Lower lobe of right lung (tissue), 2 donors: ENCODE data around the gene DOK3. TPM values are rescaled to one million over a fixed set of nuclear protein-coding genes. Genes with fewer than 3 reads are reported as not detected.

ENCODE experiments used
- ATAC-seq, 2 donors: fragments of 200-7000 bp; cut with Tn5 transposase; one replicate each; pipeline ENCODE4 v1.9.1; 2020 to 2022; ENCODE audit warnings: mild to moderate bottlenecking in 2 of 2, moderate library complexity in 2 of 2
- DNase-seq: peaks from one replicate; pipeline ENCODE4 v3.0.0-alpha.2; 2020
- H3K27ac ChIP-seq: fragments of 200-600 bp; one replicate; pipeline ENCODE4 v1.8.0; 2022
- H3K27me3 ChIP-seq: fragments of 200-600 bp; one replicate; pipeline ENCODE4 v1.8.0; 2022; ENCODE audit warnings: low read depth
- H3K36me3 ChIP-seq: fragments of 200-600 bp; one replicate; pipeline ENCODE4 v1.8.0; 2022; ENCODE audit warnings: mild to moderate bottlenecking
- H3K4me1 ChIP-seq: fragments of 200-600 bp; one replicate; pipeline ENCODE4 v1.8.0; 2022
- H3K4me3 ChIP-seq: fragments of 200-600 bp; one replicate; pipeline ENCODE4 v1.8.0; 2022; ENCODE audit warnings: mild to moderate bottlenecking
- H3K9me3 ChIP-seq: fragments of 200-600 bp; one replicate; pipeline ENCODE4 v1.8.0; 2022
- CTCF ChIP-seq: fragments of 200-600 bp; IDR thresholded peaks from one replicate; pipeline ENCODE4 v1.8.0; 2022; ENCODE audit warnings: antibody characterized with exemption, mild to moderate bottlenecking
- intact Hi-C: fragments of 100-400 bp; cut with DNase I; formaldehyde crosslinking; loops from one replicate; pipeline ENCODE4 v1.11.0; 2022
- total RNA-seq: library from RNA; stranded (reverse); fragmentation: NEBNext Ultra II Directional; extraction: Animal tissue kit (Norgen Biotek cat#: 25700); gene quantifications from one replicate; pipeline ENCODE4 v1.2.1, GENCODE V29; 2021
- donor health status: DM: no; HTN: yes; CAD: no; lungs with severe emphysema.

The DOK3 gene
- total RNA-seq, 1 donor from 2014 or later: 76.5 TPM

GRCh38 chr5:177501874-177502678 is 7.5 kb downstream of the DOK3 start:
- Histone ChIP-seq H3K9me3 (no peaks in the 10 kb centered on the region), H3K4me1 (peaks cover 26% of the 10 kb centered on the region), H3K36me3 (peaks cover 9% of the 10 kb centered on the region), H3K4me3 (no peak overlapping the region), H3K27me3 (no peaks in the 10 kb centered on the region), H3K27ac (no peak overlapping the region)
- DNase-seq (no peak), ATAC-seq (no peak)
- intact Hi-C loops: no loop called here
- TF ChIP-seq CTCF: no peak

- TF ChIP-seq CTCF: peak; percentile 99
- Histone ChIP-seq H3K9me3 (no peaks in the 10 kb centered on the region), H3K27me3 (no peaks in the 10 kb centered on the region), H3K4me1 (peaks cover 32% of the 10 kb centered on the region), H3K4me3 (no peak overlapping the region), H3K27ac (peak overlapping the region; percentile 1), H3K36me3 (peaks cover 9% of the 10 kb centered on the region)
- DNase-seq: peak; percentile 94
- intact Hi-C loops: no loop called here
- ATAC-seq: peak; percentile 47 to 55
Measured at GRCh38 chr5:177500685-177501522, 8.7 kb downstream of the DOK3 start.

GRCh38 chr5:177499842-177500241 is 9.8 kb downstream of the DOK3 start:
- no peak overlapping the region for H3K27ac ChIP-seq
- no peak for DNase-seq
- TF ChIP-seq CTCF: no peak
- H3K4me1 ChIP-seq: peaks cover 42% of the 10 kb centered on the region
- H3K4me3 ChIP-seq: no peak overlapping the region
- ATAC-seq: no peak
- peaks cover 9% of the 10 kb centered on the region for H3K36me3 ChIP-seq
- H3K9me3 ChIP-seq: no peaks in the 10 kb centered on the region
- intact Hi-C loops: no loop called here
- H3K27me3 ChIP-seq: no peaks in the 10 kb centered on the region

DNA sequence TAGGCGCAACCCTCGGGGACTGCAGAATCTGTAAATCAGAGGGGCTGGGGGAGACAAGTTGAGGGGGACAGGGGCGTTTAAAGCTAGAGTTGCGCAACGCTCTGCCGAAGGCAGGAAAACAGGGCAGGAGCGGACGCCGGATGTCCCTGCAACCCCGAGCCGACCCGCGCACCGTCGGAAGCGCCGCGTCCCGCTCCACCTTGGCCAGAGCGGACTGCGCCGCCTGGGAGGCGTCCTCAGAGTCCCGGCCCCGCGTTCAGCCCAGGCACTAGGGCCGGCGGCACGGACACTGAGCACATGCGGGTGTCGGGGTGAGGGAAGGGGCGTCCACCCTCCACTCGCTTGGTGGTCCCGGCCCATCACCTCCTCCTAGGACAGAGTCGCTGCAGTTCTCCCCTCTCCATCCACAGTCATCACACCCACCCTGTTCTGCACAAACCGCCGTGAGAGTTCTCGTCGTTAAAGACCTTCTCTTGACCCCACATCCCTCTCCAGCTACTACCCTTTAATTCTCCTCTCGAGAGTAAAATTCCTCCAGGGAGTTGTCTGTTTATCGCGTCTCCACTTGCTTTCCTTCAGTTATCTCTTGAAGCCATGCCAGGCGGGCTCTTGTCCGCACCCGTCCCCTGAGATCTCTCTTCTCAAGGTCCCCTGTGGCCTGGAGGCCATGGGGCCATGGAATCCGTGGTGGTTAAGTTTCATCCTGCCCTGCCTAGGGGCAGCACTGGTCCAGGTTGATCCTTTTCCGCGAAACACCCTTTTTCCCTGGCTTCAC is 11.4 kb downstream of the DOK3 start:
- intact Hi-C loops: no loop called here
- Histone ChIP-seq H3K4me3 (peak overlapping the region; percentile 71), H3K27me3 (no peaks in the 10 kb centered on the region), H3K27ac (peak overlapping the region; percentile 87), H3K4me1 (peaks cover 57% of the 10 kb centered on the region), H3K36me3 (no peaks in the 10 kb centered on the region), H3K9me3 (no peaks in the 10 kb centered on the region)
- TF ChIP-seq CTCF: no peak
- DNase-seq (no peak), ATAC-seq (peak; percentile 15 to 26)
